Midbrain (tissue), 1 donor: ENCODE results near the gene EEF1AKMT4.
A peak's percentile ranks its signal among the peaks of the same experiment; 100 is the strongest.

Experiments
- DNase-seq: peaks from one replicate; lab custom pipeline; 2025; lab: John Stamatoyannopoulos, UW

The EEF1AKMT4 gene

GRCh38 chr3:184298759-184299487, 49.5 kb downstream of the EEF1AKMT4 start, which contains the start of gene PSMD2:
Gene PSMD2, plus strand, starts transcription at chr3:184299241. Its CDS starts 26 bp downstream, at chr3:184299267.
- DNase-seq = peak; percentile 97

- no peak for DNase-seq
Observed at GRCh38 chr3:184299488-184300377, 50.3 kb downstream of the EEF1AKMT4 start.

GRCh38 chr3:184300378-184300720, 50.9 kb downstream of the EEF1AKMT4 start:
- DNase-seq = no peak

GRCh38 chr3:184305577-184305976, 56.1 kb downstream of the EEF1AKMT4 start:
- no peak for DNase-seq

- DNase-seq = no peak
Observed at GRCh38 chr3:184306341-184306972, 57.0 kb downstream of the EEF1AKMT4 start.

- no peak for DNase-seq
Observed at GRCh38 chr3:184307915-184308314, 58.4 kb downstream of the EEF1AKMT4 start.
